T-helper 2 cell treated with Interferon-gamma antibody and Interleukin-4, amounts not matched to agents 5 μg/mL and 100 μg/mL, for 36 hours (primary cell): ENCODE results near the gene CYP27B1.
"Not testable (repeated sequence)": the region's sequence is repeated elsewhere in the genome, so short reads cannot be mapped to it uniquely, and the experiment has no call there.

Experiments
- DNase-seq: peaks from one replicate; pipeline ENCODE4 v3.0.0; 2021; ENCODE audit warnings: low spot score
- H3K27ac Mint-ChIP-seq: one replicate; pipeline ENCODE4 v1.8.0; 2021; ENCODE audit warnings: mild to moderate bottlenecking, mixed read lengths
- H3K27me3 Mint-ChIP-seq: one replicate; pipeline ENCODE4 v1.8.0; 2021; ENCODE audit warnings: low read depth, mixed read lengths
- H3K36me3 Mint-ChIP-seq: one replicate; pipeline ENCODE4 v1.8.0; 2021; ENCODE audit warnings: low read depth, mixed read lengths
- H3K4me1 Mint-ChIP-seq: one replicate; pipeline ENCODE4 v1.8.0; 2021; ENCODE audit warnings: low read depth, mixed read lengths
- H3K4me3 Mint-ChIP-seq: one replicate; pipeline ENCODE4 v1.8.0; 2022; ENCODE audit warnings: mild to moderate bottlenecking, moderate library complexity, mixed read lengths
- H3K9me3 Mint-ChIP-seq: one replicate; pipeline ENCODE4 v1.8.0; 2021; ENCODE audit warnings: mixed read lengths

Gene CYP27B1

DNA sequence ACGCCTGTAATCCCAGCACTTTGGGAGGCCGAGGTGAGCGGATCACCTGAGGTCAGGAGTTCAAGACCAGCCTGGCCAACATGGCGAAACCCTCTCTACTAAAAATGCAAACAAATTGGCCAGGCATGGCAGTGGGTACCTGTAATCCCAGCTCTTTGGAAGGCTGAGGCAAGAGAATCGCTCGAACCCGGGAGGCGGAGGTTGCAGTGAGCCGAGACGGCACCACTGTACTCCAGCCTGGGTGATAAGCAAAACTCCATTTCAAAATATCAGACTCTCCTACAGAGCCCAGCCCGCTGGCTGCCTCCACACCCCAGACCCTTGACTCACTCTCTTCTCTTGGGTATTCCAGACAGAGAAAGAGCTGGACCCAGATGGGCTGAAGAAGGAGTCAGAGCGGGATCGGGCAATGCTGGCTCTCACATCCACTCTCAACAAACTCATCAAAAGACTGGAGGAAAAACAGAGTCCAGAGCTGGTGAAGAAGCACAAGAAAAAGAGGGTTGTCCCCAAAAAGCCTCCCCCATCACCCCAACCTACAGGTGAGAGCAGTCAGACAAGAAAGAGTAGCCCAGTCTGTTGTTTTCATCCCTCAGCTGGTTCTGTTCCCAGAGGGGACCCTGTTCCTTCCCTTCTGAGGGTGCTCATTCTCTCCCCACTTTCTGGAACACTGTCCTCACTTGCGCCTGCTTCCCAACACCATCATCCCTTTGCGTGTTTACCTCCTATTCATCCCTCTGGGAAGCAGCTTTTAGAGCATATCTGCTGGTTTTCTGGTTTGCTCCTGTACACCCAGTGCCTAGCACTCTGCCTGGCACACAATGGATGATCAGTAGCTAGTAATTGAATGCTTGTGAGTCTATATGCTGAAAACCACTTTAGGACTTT, 48.0 kb downstream of the CYP27B1 start:
- no peak for DNase-seq
- peaks cover 47% of the 10 kb centered on the region for H3K36me3 Mint-ChIP-seq
- no peaks in the 10 kb centered on the region for H3K27me3 Mint-ChIP-seq
- no peak overlapping the region for H3K4me3 Mint-ChIP-seq
- H3K4me1 Mint-ChIP-seq = peaks cover 5% of the 10 kb centered on the region
- H3K9me3 Mint-ChIP-seq = no peaks in the 10 kb centered on the region
- peak overlapping the region; percentile 34 for H3K27ac Mint-ChIP-seq

DNA sequence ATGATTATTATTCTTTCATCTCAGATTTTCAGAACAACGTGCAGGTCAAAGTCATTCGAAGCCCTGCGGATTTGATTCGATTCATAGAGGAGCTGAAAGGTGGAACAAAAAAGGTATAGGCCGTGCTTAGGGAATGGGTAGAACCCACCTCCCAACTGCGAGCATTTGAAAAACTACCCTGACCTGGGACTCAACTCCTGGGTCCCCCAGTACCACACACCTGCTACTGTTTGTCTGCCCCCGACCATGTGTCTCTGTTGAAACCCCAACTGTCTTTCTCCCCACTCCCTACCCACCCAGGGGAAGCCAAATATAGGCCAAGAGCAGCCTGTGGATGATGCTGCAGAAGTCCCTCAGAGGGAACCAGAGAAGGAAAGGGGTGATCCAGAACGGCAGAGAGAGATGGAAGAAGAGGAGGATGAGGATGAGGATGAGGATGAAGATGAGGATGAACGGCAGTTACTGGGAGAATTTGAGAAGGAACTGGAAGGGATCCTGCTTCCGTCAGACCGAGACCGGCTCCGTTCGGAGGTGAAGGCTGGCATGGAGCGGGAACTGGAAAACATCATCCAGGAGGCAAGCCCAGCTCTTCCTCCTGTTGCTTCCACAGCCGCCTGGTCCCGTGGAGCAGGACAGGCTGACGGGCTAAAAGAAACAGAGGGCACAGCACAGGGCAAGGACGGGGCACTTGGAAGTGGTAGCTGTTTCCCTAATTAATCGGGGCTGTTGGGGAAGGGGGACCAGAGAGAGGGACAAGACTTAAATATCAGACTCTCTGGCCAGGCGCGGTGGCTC, 48.8 kb downstream of the CYP27B1 start:
- Mint-ChIP-seq H3K9me3 (no peaks in the 10 kb centered on the region), H3K27me3 (no peaks in the 10 kb centered on the region), H3K36me3 (peaks cover 52% of the 10 kb centered on the region), H3K4me1 (peaks cover 5% of the 10 kb centered on the region), H3K27ac (no peak overlapping the region), H3K4me3 (no peak overlapping the region)
- no peak for DNase-seq

DNA sequence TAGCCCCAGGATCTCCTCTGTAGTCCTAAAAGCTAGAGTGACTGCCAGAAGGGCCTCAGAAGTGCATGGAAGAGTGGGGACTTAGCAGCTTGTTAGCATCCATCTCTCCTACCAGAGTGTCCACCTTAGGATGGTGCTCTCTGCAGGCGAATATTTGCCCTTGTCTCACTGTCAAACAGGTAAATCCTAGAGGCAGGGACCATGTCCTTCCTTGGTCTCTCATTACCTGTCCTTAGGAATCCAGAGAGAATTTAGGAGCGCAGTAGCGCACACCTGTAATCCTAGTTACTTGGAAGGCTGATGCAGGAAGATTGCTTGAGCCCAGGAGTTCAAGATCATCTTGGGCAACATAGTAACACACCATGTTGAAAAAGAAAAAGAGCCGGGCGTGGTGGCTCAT, 49.7 kb downstream of the CYP27B1 start:
- H3K27me3 Mint-ChIP-seq = no peaks in the 10 kb centered on the region
- H3K4me3 Mint-ChIP-seq = no peak overlapping the region
- no peak overlapping the region for H3K27ac Mint-ChIP-seq
- H3K9me3 Mint-ChIP-seq = peaks cover under 1% of the 10 kb centered on the region
- DNase-seq = no peak
- peaks cover 57% of the 10 kb centered on the region for H3K36me3 Mint-ChIP-seq
- H3K4me1 Mint-ChIP-seq = peaks cover 5% of the 10 kb centered on the region

- Mint-ChIP-seq H3K27ac (no peak overlapping the region), H3K27me3 (no peaks in the 10 kb centered on the region), H3K9me3 (peaks cover 8% of the 10 kb centered on the region), H3K4me3 (no peak overlapping the region), H3K4me1 (no peaks in the 10 kb centered on the region), H3K36me3 (peaks cover 57% of the 10 kb centered on the region)
- no peak for DNase-seq
Observed at GRCh38 chr12:57716305-57716704, 50.6 kb downstream of the CYP27B1 start.

GRCh38 chr12:57715786-57716185, 51.1 kb downstream of the CYP27B1 start:
- Mint-ChIP-seq H3K4me3 (no peak overlapping the region), H3K36me3 (peaks cover 56% of the 10 kb centered on the region), H3K27me3 (no peaks in the 10 kb centered on the region), H3K27ac (no peak overlapping the region), H3K4me1 (no peaks in the 10 kb centered on the region), H3K9me3 (peaks cover 8% of the 10 kb centered on the region)
- DNase-seq = no peak

DNA sequence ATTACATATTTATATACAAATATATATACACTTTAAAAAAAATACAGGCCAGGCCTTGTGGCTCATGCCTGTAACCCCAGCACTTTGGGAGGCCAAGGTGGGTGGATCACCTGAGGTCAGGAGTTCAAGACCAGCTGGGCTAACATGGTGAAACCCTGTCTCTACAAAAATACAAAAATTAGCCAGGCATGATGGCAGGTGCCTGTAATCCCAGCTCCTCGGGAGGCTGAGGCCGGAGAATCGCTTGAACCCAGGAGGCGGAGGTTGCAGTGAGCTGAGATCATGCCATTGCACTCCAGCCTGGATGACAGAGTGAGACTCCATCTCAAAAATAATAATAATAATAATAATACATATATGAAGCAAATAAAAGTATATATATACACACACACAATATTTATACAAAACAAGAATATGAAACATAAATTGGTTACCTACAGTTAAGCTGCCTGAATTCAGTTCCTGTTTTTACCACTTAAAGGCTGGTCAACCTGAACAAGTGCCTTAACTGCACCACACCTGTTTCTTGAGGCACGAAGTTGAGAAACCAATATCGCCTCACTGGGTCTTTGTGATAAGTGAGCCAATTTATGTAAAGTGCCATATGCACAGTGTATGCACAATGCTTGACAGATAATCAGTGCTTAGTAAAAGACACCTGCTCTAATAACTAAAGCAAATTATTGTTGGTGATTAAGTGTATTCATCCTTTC, 51.7 kb downstream of the CYP27B1 start:
- not testable (repeated sequence) for H3K4me1 Mint-ChIP-seq, DNase-seq
- peaks cover 56% of the 10 kb centered on the region for H3K36me3 Mint-ChIP-seq

DNA sequence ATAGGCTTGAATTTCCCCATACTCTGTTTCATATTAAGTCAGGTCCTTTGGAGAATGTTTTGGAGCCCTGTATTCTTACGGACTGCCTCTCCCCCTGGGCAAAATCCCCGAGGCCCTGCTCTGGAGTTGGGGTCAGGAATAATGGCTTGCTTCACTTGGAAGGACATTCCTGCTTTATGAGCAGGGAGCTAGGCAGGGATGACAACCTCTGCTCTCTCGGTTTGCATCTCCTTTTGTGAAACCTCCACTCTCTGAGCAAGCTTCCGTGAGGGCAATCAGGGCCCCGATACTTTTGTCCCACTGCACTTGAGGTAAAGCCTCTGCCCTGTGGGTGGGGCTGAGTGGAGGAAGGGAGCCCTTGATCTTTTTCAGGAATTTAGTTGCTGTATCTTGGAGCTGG, 53.7 kb downstream of the CYP27B1 start:
- H3K4me1 Mint-ChIP-seq = peaks cover 6% of the 10 kb centered on the region
- H3K9me3 Mint-ChIP-seq = peaks cover 8% of the 10 kb centered on the region
- no peak for DNase-seq
- no peak overlapping the region for H3K4me3 Mint-ChIP-seq
- H3K27me3 Mint-ChIP-seq = no peaks in the 10 kb centered on the region
- H3K36me3 Mint-ChIP-seq = peaks cover 48% of the 10 kb centered on the region
- no peak overlapping the region for H3K27ac Mint-ChIP-seq

More for the DNA sequence above, 51.7 kb downstream of the CYP27B1 start:
- H3K9me3 Mint-ChIP-seq, H3K4me3 Mint-ChIP-seq, H3K27ac Mint-ChIP-seq, H3K27me3 Mint-ChIP-seq: not testable (repeated sequence)

- Mint-ChIP-seq H3K9me3 (peaks cover 8% of the 10 kb centered on the region), H3K27me3 (no peaks in the 10 kb centered on the region), H3K4me1 (peaks cover 6% of the 10 kb centered on the region), H3K27ac (no peak overlapping the region), H3K36me3 (peaks cover 45% of the 10 kb centered on the region), H3K4me3 (no peak overlapping the region)
- no peak for DNase-seq
Observed at GRCh38 chr12:57712701-57713100, 54.2 kb downstream of the CYP27B1 start.
